GM18858 (cell line): ENCODE measurements around the gene CHDH.
A peak's percentile ranks its signal among the peaks of the same experiment; 100 is the strongest.

Source experiments
- ATAC-seq: cut with Tn5 transposase; IDR thresholded peaks from one replicate; pipeline ENCODE4 v1.9.1; 2021; ENCODE audit not compliant: unreplicated experiment

The CHDH gene

DNA sequence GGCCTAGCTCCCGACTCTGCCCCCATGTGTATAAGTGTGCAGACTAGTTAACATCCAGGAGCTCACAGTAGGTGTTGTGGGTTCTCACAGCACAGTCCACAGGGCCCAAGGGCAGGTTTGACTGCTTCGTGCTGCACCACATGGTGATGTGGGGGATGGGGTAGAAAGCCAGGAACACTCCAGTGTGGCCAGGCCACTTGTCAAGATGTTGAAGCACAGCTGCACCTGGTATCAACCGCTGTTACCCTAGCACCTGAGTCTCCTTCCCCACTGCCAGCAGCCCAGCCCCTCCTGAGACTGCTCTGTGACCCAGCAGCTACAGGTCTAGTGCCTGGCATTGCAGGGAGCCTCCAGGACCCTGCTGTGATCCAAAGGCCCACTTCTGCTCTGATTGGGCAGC lies 53.4 kb downstream of the CHDH start:
- ATAC-seq, result no peak

DNA sequence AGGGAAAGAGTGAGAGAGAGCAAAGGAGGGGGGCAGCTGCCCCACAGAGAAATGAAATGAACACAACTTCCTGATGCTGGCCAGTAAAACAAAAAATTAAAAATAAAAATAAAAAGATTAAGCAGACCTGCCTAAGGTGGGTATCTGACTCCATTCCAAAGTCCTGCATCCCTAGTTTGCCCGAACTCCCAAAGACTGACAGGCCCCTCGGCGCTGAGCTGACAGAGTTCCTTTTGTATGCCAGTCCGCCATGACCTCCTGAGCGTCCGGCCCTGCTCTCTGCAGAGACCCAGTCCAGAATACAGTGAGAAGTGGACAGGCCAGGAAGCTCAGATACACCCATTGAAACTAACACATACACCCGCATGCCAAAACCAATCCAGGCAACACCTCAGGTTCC lies 54.9 kb downstream of the CHDH start:
- no peak for ATAC-seq

DNA sequence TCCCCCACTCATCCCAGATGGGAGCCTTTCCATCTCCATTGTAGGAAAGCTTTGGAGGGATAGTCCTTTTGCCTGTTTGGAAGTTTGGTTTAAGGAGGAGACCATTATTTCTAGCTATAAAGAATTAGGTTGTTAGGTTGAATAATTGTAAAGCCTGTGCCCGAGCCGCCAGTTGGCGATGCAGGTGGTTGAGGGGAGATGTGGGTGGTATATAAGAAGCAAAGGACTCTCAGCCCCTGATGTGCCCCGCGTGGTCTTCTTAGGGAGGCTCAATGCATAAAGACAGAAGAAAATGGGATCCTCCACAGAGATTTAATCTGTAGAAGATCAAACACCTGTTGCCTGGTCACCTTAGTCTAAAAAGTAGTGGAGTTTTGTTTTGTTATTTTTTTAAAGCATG lies 55.7 kb downstream of the CHDH start:
- no peak for ATAC-seq

DNA sequence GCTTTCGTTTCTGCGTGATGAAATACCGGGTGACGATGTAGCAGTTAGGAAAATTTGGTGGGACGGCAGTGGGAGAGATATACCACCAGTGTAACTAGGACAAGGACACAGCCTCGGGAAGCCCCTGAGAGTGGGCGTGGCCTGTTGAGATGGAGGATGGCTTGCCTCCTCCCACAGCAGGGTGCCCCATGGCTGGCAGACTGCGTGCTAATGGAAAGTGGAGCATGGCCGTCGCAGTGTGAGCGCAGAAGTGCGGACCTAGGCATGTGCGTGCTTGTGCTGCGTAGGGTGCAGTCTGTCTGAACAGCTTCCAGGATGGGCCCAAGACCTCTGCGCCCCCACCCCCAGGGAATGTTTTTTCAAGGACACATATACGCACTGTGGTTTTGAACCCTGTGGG lies 56.8 kb downstream of the CHDH start:
- ATAC-seq, result no peak

DNA sequence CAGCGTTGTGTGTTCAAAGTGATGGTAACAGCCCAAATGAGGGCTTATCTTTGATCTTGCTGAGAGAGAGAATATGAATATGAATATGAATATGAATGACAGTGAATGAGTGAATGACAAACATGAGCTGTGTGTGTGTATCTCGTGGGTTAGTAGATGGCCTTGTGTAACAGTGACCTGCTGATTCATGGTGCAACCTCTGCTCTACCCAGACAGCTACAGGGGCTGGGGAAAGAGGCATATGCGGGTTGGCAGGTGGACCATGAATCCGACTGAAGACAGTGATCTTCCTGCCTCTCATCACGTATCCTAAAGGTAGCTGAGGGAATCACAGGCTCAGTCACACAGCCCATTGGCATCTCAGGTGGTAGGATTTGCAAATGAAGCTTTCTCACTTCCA lies 58.2 kb downstream of the CHDH start:
- no peak for ATAC-seq

DNA sequence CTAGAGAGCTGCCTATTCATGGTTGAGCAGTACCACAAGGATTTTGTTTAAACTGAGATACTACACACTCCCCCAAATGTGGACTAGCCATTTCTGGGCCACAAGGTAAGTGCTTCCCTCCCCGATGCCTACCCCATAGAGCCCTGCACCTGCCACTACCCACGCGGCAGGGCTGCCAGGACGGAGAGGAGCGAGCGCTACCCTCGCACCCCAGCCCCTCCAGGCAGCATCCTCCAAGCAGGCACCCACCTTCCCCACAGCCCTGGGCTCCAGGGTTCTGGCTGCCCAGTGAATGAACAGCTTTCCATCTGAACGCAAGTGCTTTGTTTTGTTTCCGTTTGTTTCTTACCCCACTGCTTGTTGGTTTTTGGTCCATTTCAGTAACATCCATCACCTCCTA lies 59.2 kb downstream of the CHDH start:
- ATAC-seq, result no peak

DNA sequence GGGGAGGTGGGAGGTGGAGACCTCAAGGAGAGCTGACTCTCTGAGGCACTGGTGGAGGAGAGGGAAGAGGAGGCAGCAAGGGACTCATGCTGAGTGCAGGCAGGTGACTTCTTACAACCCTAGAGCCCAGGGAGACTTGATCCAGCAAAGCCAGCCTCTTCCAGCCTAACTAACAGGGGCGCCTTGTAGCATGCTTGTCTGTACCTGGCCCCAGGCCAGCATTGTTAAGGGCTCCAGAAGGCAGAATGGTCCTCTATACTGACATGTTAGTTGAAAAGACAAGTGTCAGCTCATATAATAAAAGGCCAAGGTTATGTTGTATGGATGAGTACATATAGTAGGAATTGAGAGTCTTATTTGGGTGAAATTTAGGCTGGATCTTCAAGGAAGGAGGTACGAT lies 65.4 kb downstream of the CHDH start:
- no peak for ATAC-seq

DNA sequence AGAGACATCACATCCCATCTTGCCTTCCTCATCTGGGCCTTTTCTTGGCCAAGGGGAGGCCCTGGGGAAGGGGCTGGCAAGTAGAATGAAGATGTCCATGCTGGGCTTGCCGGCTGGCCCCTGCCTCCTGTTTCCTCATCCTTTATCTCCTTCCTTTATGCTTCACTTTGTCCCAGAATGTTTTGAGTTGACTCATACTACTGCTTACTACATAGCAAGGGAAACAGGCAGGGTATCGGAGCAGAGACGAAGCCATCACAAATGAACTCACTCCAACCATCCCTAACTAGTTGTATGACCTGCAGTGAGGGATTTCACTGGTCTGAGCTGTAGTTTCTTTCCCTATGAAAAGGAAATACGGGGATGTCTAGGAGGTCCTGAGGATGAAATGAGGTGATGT lies 66.0 kb downstream of the CHDH start:
- ATAC-seq, result no peak

DNA sequence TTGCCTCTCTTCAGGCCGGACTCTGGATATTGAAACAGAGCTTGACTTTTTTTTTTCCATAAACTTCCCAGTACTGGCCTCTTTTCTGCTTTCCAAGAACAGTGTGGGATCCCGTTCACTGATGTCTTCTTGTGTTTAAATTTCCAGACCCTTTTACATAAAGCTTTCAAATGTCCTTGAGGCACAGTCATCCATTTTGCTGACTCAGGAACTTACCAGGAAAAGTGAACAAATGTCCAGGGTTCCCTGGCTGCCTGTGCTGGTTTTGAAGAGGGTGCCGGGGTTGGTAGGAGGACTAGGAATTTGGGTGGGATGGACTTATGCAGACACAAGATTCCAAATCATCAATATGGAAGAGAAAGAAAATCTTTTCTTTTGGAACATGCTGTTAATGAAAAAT lies 68.1 kb downstream of the CHDH start:
- ATAC-seq, result no peak

DNA sequence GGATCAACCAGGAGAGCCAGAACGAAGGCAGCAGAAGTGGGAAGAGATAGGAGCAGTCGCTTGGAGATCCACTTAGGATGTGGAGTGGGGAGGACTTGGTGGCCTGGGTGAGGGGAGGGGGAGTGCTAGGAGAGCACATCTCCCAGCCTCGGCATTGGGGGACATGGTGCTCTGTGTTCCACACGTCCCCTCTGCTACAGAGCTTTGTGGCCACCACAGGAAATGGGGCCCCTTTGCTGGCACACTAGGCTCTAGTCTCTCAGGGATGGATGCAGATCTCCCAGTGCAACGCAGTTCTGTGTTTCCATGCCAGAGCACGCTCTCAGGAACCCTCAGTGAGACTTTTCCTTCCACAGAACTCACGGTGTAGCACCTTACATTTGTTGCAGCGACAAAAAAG lies 68.8 kb downstream of the CHDH start:
- ATAC-seq, result no peak

DNA sequence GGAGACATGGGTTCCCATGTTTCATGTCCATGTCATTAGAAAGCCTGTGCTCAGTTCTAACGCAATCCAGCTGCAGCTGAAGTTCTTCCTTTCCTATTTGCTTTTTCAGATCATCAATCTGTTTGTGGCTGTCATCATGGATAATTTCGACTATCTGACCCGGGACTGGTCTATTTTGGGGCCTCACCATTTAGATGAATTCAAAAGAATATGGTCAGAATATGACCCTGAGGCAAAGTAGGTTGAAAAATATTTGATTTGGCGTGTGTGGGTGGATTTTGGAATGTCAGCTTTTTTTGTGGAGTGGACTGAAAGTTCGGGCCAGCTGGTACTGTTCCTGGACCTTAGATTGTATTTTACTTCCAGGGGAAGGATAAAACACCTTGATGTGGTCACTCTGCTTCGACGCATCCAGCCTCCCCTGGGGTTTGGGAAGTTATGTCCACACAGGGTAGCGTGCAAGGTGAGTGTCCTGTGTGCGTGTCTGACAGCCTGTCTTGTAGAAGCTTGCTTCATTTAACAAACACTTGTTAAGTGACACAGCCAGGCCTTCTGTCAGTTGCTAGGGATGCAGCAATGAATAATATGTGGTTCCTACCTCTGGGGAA lies 69.6 kb downstream of the CHDH start:
- no peak for ATAC-seq

DNA sequence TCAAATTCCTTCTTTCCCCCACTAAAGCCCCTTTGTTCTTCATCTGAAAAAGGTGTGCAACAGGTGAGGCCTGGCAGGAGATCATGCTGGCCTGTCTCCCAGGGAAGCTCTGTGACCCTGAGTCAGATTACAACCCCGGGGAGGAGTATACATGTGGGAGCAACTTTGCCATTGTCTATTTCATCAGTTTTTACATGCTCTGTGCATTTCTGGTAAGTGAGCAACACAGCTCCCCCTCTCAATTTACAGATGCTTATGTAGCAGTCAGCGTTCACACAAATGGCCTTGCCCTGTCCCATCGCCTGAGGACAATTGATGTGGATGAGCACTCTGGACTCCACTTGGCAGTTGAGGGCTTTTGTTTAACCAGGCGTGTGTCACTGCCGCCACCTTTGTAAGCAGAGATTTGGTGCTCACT lies 70.4 kb downstream of the CHDH start:
- ATAC-seq, result no peak

DNA sequence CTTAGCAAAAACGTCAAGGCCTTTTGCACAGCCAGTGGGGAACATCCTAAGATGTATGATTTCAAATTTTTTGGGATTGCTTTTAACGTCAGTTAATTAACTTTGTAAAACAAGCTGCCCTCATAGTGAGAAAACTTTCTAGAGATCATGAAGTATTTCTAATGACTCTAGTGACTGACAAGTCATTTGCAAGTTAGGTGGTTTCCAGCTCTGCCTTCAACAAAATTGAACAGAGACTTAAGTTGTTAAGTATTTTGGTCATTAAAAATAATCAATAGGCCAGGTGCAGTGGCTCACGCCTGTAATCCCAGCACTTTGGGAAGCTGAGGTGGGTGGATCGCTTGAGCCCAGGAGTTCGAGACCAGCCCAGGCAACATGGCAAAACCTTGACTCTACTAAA lies 71.2 kb downstream of the CHDH start:
- no peak for ATAC-seq

DNA sequence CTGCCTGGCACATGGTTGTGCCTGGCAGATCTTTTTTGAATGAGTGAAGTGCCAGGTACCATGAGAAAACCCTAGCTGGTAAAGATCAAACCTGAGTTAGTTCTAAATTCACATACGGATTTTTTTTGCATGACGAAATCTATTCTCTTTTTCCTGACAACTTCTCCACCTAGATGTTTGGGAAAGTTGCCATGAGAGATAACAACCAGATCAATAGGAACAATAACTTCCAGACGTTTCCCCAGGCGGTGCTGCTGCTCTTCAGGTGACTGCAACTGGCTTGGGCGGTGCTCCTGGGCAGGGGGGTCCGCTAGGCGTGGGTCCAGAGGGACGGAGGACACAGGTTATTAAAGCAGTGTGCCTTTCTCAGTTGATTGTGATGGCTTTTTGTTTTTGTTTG lies 71.8 kb downstream of the CHDH start:
- ATAC-seq, result no peak

DNA sequence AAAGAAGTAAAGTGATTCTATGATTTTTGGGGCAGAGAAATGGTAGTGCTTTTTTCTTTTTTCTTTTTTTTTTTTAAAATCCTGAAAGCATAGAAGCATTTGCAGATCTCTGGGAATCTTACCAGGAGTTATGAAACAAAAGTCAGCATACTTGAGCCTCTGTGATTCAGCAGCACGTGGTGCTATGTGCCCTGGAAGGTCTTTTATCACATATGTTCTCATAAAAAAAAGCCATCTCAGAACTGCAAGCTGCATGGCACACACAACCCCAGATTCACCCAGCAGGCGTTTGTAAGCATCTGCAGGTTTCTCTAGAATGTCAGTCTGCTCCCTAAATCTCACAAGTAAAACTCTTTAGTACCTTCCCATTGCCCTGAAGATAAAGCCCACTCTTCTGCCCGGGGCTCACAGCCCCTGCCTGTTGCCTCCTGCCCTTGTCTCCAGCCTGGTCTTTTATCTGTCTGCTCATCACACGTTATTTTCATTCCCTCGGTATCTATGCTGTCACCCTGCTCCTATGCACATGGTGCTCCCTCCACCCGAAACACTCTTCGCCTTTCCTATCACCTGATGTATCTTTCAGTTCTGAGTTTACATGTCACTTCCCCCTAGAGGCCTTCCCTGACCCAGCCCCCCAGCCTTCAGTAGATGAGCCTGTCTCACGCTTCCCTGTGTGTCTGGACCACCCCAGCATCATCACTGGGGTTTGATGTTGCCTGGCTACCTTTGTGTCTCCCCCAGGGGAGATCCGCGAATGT lies 72.4 kb downstream of the CHDH start:
- ATAC-seq, result peak; percentile 83

DNA sequence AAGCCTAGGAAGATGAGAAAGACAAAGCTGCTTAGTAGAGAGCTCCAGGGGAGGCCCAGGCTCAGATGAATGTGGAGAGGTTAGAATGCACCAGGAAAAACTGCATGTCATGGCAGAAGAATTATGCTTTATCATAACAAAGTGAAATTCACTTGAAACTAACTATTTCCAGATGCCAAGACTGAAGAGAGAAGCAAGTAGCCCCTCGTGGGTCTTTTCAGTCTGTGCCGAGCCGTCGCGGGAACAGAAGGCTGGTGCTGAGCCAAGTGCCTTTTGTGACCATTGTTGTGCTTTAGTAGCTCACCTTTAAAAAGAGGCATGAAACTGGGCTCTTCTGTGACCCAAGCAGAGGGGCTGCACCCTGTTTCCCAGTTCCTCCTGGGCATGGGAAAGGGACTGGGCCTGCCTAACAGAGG lies 73.2 kb downstream of the CHDH start:
- no peak for ATAC-seq

DNA sequence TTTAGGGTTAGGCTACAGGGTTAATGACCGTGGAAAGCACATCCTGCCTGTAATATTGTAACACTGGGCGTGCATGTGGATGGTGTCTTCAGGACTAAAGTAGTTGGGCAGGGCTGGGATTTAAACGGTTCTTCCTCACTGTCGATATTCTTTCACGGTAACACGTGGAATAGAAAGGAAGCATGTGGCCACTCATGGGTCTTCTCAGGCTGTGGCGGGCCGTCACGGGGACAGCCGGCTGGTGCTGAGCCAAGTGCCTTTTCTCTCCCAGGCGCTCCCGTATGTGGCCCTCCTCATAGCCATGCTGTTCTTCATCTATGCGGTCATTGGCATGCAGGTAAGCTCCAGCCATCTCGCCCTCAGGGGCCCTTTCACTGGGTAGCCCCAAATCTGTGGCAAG lies 73.7 kb downstream of the CHDH start:
- ATAC-seq, result no peak

DNA sequence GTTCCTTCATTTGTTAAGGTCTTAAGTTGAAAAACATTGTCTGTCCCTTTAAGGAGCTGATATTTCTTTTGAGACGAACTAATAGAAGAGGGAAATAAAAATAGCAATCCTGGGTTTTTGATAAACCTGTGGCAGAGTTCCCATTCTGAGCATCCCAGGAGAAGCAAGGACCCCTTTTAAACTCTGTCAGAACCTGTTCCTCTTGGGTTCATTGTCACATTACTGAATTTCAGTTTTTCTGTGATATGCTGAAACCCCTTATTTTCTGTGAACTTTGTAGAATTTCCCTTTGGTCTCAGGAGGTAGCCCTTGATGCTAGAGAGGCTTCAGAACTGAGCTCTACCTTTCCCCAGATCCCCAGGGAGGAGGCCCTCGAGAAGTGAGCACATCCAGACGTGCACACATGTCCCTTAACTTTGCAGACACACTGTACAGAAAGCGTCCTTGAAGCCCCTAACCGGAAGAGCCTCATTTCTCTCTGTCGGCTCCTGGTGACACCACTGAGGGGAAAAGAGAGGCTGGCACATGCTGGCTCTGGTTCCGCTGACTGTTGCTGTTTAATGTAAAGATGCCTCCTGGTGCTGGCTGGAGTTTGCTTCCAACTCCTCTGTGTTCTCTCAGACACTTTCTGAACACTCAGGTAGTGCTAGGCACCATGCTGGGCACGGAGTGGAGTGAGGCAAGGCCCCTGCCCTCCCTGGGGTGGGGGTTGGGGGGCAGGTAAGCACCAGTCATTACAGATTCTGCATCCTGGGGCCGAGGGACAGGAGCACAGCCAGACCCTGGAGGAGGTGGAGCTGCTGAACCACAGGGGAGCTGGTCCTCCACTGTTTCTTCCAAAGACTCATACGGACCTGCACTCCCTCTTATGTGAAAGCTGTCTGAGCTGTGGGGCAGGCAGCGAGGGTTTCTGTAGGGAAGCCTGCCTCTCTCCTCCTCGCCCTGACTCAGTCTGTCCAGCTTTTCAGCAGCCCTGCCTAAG lies 77.5 kb downstream of the CHDH start:
- ATAC-seq, result no peak

DNA sequence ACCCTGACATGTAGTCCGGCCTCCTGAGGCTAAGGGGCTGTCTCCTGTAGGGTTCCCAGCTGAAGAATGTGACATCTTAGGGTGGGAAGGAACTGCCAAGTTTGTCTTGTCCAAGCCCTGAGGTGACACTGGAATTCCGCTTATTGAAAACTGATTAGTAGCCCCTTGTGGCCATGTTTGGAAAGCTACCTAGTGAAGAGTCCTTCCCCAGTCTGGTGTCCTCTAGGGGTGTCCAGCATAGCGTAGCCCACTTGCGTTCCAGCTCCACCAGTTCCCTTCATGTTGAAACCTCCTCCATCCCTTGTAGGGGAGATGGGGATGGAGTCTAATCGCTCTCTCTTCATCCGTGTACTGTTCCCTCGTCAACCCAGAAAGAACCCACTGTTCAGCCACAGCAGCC lies 79.5 kb downstream of the CHDH start:
- no peak for ATAC-seq

DNA sequence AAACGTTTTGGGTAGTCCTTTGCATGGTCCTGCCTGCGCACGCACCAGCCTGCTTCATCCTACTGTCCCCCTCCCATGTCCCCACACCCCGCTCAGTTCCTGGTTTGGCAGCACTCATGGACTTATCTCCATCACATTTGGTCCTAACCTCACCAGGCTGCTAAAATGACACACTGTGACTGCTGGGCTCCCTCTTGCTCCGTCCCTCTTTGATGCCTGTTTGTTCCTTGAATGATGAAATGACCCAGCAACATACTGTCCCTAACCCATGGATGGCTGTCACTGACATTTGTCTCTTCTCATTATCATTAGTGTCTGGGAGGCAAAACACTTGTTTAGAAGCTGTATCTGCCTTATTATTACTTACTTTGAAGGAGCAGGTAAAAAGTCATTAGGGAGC lies 80.5 kb downstream of the CHDH start:
- ATAC-seq, result no peak

DNA sequence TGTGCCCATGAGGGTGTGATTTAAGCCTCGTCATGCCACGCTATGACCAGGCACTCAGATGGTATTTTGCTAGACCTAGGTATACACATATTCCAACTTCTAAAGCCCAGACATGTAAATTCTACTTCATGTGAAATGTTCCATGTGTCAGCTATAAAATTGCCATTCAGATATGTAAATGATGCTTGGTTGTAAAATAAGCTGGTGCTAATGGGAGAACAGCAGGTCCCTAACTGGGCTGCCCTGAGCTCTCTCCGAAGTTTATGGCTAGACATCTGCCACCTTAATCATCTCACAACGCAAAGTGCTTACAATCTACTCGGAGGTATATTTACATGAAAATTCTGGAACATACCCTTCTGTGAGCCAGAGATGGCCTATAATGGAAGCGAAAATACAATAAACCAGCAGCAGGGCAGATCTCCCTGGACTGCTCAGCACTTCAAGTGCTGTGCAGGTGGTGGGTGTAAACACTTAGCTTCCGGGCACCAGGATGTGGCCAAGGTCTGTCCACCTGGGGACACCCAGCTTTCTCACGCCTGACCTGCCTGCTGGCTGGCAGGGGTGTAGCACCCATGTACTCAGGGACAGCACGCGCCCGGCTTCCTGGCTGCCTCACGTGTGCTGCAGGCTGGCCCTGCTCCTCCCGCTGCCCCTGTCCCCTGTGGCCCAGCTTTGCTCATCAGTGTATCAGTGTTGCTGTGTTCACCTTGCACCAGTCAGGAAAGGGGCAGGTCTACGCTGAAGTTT lies 82.0 kb downstream of the CHDH start:
- ATAC-seq, result no peak
